ENCODE results near the gene ST3GAL5.

ST3GAL5 gene

GRCh38 chr2:85796341-85797262 is 92.2 kb downstream of the ST3GAL5 start:
- peaks cover 8% of the 10 kb centered on the region for H3K9me3 Mint-ChIP-seq
- DNase-seq: no peak
- H3K27me3 Mint-ChIP-seq (ENCODE audit: low read depth, poor library complexity): peaks cover 10% of the 10 kb centered on the region
- H3K4me3 Mint-ChIP-seq: no peak overlapping the region
- peak overlapping the region; percentile 86 for H3K27ac Mint-ChIP-seq
- peaks cover 57% of the 10 kb centered on the region for H3K4me1 Mint-ChIP-seq
- no peak for TF ChIP-seq CTCF (IDR thresholded peaks at IDR 0.05)
- no peaks in the 10 kb centered on the region for H3K36me3 Mint-ChIP-seq (ENCODE audit: low read depth)

- peaks cover 4% of the 10 kb centered on the region for H3K9me3 Mint-ChIP-seq
- no peak for TF ChIP-seq CTCF (IDR thresholded peaks at IDR 0.05)
Measured at GRCh38 chr2:85796046-85796340, 92.8 kb downstream of the ST3GAL5 start.

GRCh38 chr2:85795331-85796045 is 93.3 kb downstream of the ST3GAL5 start:
- no peaks in the 10 kb centered on the region for H3K9me3 Mint-ChIP-seq
- DNase-seq: no peak
- TF ChIP-seq CTCF (IDR thresholded peaks at IDR 0.05): no peak
- H3K4me3 Mint-ChIP-seq: no peak overlapping the region
- no peaks in the 10 kb centered on the region for H3K36me3 Mint-ChIP-seq (ENCODE audit: low read depth)
- H3K27ac Mint-ChIP-seq: peak overlapping the region; percentile 62
- H3K27me3 Mint-ChIP-seq (ENCODE audit: low read depth, poor library complexity): peaks cover 10% of the 10 kb centered on the region
- H3K4me1 Mint-ChIP-seq: peaks cover 68% of the 10 kb centered on the region

More at GRCh38 chr2:85796046-85796340, 92.8 kb downstream of the ST3GAL5 start:
- Mint-ChIP-seq H3K27me3 (ENCODE audit: low read depth, poor library complexity) (peaks cover 10% of the 10 kb centered on the region), H3K27ac (peak overlapping the region; percentile 62), H3K36me3 (ENCODE audit: low read depth) (no peaks in the 10 kb centered on the region), H3K4me3 (no peak overlapping the region), H3K4me1 (peaks cover 63% of the 10 kb centered on the region)
- no peak for DNase-seq

- no peak for TF ChIP-seq CTCF (IDR thresholded peaks at IDR 0.05)
- no peak overlapping the region for H3K27ac Mint-ChIP-seq
- no peaks in the 10 kb centered on the region for H3K36me3 Mint-ChIP-seq (ENCODE audit: low read depth)
- no peak overlapping the region for H3K4me3 Mint-ChIP-seq
- no peak for DNase-seq
- H3K27me3 Mint-ChIP-seq (ENCODE audit: low read depth, poor library complexity): peaks cover 7% of the 10 kb centered on the region
- no peaks in the 10 kb centered on the region for H3K9me3 Mint-ChIP-seq
- peaks cover 76% of the 10 kb centered on the region for H3K4me1 Mint-ChIP-seq
Measured at GRCh38 chr2:85794491-85795121, 94.2 kb downstream of the ST3GAL5 start.

- no peak for DNase-seq
- Mint-ChIP-seq H3K36me3 (ENCODE audit: low read depth) (no peaks in the 10 kb centered on the region), H3K4me1 (peaks cover 77% of the 10 kb centered on the region), H3K4me3 (no peak overlapping the region), H3K9me3 (no peaks in the 10 kb centered on the region), H3K27me3 (ENCODE audit: low read depth, poor library complexity) (peaks cover 5% of the 10 kb centered on the region), H3K27ac (no peak overlapping the region)
- no peak for TF ChIP-seq CTCF (IDR thresholded peaks at IDR 0.05)
Measured at GRCh38 chr2:85794038-85794441, 94.8 kb downstream of the ST3GAL5 start.
